Measurements from ENCODE around the gene RASGRP1.

GRCh38 chr15:38559131-38559530 is 5.5 kb downstream of the RASGRP1 start:
- TF ChIP-seq TAF1 (IDR thresholded peaks at IDR 0.05; ENCODE audit: borderline replicate concordance, insufficient read depth, low read length) (no peak), REST (IDR thresholded peaks at IDR 0.05; ENCODE audit: insufficient read depth in 1 of 2, low read depth in 2 of 2, low read length in 2 of 2) (no peak)

All from PFSK-1 (cell line).